Rectal smooth muscle tissue (tissue), 1 donor: ENCODE measurements around the gene SUSD4.

Source experiments
- H3K27ac ChIP-seq: one replicate; pipeline ENCODE4 v1.7.0; 2013; ENCODE audit warnings: low read depth, low read length, inconsistent platforms
- H3K27me3 ChIP-seq: one replicate; pipeline ENCODE4 v1.7.0; 2013; ENCODE audit warnings: low read length; ENCODE audit not compliant: control insufficient read depth, insufficient read depth
- H3K36me3 ChIP-seq: one replicate; pipeline ENCODE4 v1.7.0; 2013; ENCODE audit warnings: low read length; ENCODE audit not compliant: control insufficient read depth, insufficient read depth
- H3K4me1 ChIP-seq: one replicate; pipeline ENCODE4 v1.7.0; 2013; ENCODE audit warnings: low read length; ENCODE audit not compliant: control insufficient read depth, insufficient read depth
- H3K4me3 ChIP-seq: one replicate; pipeline ENCODE4 v1.7.0; 2013; ENCODE audit warnings: low read length
- H3K9ac ChIP-seq: one replicate; pipeline ENCODE4 v1.7.0; 2013; ENCODE audit warnings: low read length

SUSD4 gene

DNA sequence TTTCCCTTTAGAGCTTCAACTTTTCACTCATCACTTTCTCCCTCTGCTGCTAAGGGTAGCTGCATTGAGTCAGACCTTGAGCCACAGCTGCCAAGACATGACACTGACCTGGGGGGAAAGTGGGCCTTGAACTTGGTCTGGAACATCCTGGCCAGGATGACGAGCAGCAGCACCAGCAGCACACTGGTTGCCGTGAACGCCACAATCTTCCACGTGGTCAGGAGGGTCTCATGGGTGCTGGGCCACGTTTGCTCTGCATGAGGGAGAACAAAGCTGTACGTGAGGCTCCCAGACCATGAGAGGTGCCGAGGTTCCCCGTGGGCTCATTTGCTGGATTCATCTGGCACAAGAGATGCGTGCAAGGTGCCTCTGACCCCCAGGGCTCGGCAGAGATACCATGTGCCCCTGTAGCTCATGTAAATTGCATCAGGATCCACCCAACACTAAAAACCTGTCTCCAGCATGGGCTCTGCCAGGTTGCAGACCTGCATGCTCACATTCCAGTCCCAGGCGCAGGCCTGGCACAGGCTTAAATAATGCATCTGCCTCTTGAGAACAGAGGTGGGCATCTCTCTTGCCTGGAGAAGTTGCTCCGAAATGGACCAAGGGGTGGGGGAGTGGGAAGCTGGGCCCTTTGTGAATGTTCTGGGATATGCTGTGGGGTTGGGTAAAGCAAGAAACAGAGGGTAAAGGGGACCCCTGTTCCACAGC, 136.3 kb downstream of the SUSD4 start:
- Histone ChIP-seq H3K27ac (no peak overlapping the region), H3K9ac (no peak overlapping the region), H3K4me3 (no peak overlapping the region), H3K36me3 (no peaks in the 10 kb centered on the region), H3K27me3 (no peaks in the 10 kb centered on the region), H3K4me1 (no peaks in the 10 kb centered on the region)

DNA sequence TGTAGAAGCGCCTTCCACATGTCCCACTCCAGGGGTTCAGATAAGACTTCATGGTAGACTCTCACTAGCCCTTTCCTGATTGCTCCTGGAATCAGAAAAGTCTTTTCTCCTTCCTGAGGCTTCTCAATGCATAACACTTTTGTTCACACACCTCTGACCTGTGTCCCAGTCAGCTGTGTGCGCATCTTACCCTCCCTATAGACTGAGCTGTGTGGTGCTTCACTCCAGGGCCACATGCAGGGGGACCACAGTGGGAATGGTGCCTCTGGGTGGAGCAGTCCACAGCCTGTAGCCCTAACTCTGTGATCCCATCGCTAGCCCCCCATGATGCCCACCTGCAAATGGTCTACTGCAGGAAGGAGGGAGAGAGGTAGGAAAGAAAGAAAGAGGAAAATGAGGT, 136.9 kb downstream of the SUSD4 start:
- Histone ChIP-seq H3K36me3 (no peaks in the 10 kb centered on the region), H3K27me3 (no peaks in the 10 kb centered on the region), H3K4me1 (no peaks in the 10 kb centered on the region), H3K9ac (no peak overlapping the region), H3K4me3 (no peak overlapping the region), H3K27ac (no peak overlapping the region)

DNA sequence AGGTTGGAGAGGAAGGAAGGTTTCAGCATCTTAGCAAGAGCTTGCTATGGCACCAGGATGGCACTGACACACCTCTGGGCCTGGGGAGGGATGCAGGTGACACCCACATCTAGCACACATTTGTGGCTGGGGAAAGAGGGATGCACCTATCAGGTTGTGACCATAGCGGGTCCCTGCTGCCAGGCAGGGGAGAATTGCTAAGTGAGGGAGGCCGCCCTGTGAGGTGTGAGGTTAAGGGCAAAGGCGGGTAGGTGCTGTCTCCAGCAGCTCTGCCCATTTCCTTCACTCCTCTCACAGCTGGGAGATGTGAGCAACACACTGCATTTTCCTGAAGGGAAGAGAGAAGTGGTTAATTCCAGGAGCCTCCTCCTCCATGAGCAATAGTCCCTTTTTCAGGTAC, 137.7 kb downstream of the SUSD4 start:
- Histone ChIP-seq H3K4me1 (no peaks in the 10 kb centered on the region), H3K27me3 (no peaks in the 10 kb centered on the region), H3K4me3 (no peak overlapping the region), H3K36me3 (no peaks in the 10 kb centered on the region), H3K27ac (no peak overlapping the region), H3K9ac (no peak overlapping the region)

DNA sequence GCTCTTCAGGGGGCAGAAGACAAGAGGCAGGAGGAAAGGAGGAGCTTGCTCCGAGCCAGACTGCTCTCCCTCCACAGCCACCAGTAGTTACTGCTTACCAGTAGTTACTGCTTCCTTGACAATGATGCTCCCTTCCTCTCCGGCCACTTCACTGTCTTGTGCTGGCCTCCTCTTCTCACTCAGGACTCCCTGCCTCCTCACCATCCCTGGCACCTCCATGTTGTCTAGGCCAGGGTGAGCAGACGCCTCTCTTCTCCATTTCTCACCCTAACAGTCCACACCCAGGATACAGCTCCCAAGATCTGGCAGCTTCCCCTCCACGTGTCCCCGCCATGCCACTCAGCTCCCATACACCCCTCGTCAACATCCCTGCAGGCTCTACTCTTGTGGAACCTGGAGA, 138.5 kb downstream of the SUSD4 start:
- no peak overlapping the region for H3K4me3 ChIP-seq

DNA sequence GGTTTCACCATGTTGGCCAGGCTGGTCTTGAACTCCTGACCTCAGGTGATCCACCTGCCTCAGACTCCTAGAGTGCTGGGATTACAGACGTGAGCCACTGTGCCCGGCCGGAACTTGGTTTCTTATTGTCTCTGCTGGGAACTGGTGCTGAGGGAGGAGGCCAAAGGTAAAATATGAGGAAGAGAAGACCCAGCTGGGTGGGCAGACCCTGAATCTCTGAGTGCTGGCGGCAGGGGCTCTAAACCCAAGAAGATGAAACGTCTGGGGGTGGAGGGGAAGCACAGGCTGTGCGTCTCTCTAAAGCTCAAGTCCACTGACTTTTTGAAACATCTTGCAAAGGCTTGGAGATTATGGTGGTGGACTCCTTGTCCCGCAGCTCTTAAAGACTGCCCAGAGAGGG, 138.9 kb downstream of the SUSD4 start:
- Histone ChIP-seq H3K27me3 (no peaks in the 10 kb centered on the region), H3K4me1 (no peaks in the 10 kb centered on the region), H3K27ac (no peak overlapping the region), H3K36me3 (no peaks in the 10 kb centered on the region), H3K4me3 (no peak overlapping the region), H3K9ac (no peak overlapping the region)

More for the DNA sequence above, 138.5 kb downstream of the SUSD4 start:
- Histone ChIP-seq H3K4me1 (no peaks in the 10 kb centered on the region), H3K36me3 (no peaks in the 10 kb centered on the region), H3K27me3 (no peaks in the 10 kb centered on the region), H3K9ac (no peak overlapping the region), H3K27ac (no peak overlapping the region)

DNA sequence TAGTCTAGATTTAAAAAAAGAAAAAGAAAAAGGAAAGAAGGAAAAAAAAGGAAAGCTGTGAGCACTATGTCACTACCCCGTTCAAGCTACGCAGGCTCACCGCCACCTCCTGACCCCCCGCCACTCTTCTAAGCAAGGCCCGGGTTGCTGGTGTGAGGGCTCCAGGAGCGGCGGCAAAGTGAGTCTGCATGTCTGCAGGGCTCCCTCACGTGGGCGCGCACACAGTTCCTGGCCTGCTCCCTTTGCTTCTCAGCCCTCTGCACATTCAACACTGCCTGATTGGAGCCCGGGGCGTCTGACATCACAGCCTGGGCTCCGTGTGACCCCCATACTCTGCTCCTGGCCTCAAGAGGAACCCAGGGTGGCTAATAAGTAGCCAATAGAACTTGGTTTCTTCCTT, 139.5 kb downstream of the SUSD4 start:
- H3K9ac ChIP-seq: no peak overlapping the region
- H3K27ac ChIP-seq: no peak overlapping the region
- no peaks in the 10 kb centered on the region for H3K36me3 ChIP-seq
- no peaks in the 10 kb centered on the region for H3K4me1 ChIP-seq
- H3K4me3 ChIP-seq: no peak overlapping the region
- no peaks in the 10 kb centered on the region for H3K27me3 ChIP-seq

DNA sequence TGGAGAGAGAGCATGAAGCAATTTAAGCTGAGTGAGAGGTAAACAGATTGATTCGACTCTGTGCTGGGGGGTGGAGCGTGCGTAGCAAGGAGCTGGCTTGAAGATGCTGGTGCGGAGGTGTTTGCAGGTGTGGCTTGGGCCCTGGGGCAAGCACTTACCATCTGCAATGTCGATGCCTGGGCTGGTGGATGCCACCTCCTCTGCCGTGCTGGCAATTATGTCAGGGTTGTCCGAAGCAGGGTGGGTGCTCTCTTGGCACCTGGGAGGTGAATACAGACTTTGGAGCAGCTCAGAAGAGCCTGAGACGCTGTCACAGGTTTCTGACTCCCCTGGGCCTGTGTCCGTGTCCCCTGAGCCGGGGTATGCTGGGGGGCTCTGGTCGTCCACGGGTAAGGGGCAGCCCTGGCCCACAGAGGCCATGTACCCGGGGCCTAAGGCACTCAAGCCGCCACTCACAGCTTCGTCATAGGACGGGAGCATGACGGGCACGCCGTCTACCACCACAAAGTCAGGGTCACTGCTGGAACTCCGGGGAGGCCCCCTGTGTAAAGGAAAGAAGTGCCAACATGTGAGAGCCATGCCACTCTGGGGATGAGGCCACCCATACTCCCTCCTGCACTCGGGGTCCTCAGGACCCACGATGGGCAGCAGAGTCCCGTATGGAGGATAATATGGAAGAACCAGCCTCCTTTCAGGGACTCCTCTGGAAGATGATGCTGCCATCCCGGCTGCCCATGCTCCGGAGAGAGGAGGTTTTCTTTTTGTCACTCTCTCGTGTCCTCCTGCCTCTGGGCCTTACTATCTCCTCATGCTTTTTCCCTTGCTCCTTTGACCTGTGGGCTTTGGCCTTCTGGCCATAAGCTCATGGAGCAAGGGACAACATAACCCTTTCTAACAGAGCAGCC, 140.6 kb downstream of the SUSD4 start:
- Histone ChIP-seq H3K36me3 (no peaks in the 10 kb centered on the region), H3K27ac (no peak overlapping the region), H3K4me3 (no peak overlapping the region), H3K27me3 (no peaks in the 10 kb centered on the region), H3K9ac (no peak overlapping the region), H3K4me1 (no peaks in the 10 kb centered on the region)

DNA sequence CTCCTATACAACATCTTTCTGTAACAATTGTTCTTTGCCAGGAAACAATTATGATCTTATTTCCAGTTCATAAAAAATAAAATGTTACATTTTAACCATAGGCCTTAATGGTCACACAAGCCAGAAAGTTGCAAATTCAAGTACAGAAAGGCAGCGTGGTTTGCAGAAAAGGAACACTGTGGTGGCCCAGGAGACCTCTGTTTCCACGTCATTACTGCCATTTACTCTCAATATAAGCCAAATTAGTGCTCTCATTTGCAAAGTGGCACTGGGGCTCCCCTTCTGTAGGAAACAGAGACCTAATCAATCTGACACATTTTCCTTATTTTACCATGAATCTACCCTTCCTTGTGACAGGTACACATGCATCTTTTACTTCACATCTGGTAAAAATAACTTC, 141.6 kb downstream of the SUSD4 start:
- Histone ChIP-seq H3K4me3 (no peak overlapping the region), H3K4me1 (no peaks in the 10 kb centered on the region), H3K27me3 (no peaks in the 10 kb centered on the region), H3K27ac (no peak overlapping the region), H3K36me3 (no peaks in the 10 kb centered on the region), H3K9ac (no peak overlapping the region)

DNA sequence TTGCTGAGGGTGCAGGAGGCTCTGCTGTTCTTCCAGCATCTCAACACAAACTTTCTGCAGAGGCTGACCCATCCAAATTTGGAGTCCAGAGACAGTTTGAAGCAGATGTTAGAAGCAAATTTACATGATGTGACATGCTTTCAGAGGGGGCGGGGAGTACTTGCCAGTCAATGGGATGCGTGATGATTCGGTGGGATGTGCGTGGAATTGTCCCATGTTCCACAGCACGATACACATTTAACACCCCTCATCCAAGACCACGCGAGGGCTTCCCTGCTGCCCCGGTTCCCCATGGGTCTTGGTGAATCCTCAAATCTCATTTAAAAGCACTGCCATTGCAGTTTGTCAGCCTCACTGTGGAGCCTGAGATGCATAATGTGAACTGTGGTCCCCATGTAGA, 142.3 kb downstream of the SUSD4 start:
- no peaks in the 10 kb centered on the region for H3K36me3 ChIP-seq
- no peak overlapping the region for H3K9ac ChIP-seq
- no peak overlapping the region for H3K4me3 ChIP-seq
- H3K27ac ChIP-seq: no peak overlapping the region
- no peaks in the 10 kb centered on the region for H3K27me3 ChIP-seq
- H3K4me1 ChIP-seq: no peaks in the 10 kb centered on the region

DNA sequence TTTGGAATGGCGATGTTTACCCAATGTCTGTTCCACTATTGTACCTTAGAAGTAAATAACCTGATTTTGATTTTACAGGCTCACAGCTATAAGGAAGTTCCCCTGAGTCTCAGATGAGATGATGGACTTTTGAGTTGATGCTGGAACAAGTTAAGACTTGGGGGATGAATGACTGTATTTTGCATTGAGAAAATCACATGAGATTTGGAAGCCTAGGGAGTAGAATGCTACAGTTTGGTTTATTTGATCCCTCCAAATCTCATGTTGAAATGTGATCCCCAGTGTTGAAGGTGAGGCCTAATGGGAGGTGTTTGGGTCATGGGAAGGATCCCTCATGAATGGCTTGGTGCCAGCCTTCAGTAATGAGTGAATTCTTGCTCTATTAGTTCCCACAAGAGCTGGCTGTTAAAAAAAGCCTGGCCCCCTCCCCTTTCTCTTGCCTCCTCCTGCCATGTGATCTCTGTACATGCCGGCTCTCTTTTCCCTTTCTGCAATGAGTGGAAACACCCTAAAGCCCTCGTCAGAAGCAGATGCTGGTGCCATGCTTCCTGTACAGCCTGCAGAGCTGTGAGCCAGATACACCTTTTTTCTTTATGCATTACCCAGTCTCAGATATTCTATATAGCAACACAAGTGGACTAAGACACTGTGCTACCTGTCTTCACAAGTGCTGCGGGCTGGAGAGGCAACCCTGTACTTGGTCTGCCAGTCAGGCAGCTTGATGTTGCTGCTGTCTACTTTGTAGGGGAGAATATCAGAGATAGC, 143.9 kb downstream of the SUSD4 start:
- no peaks in the 10 kb centered on the region for H3K27me3 ChIP-seq
- H3K9ac ChIP-seq: no peak overlapping the region
- no peak overlapping the region for H3K4me3 ChIP-seq
- H3K4me1 ChIP-seq: no peaks in the 10 kb centered on the region
- no peaks in the 10 kb centered on the region for H3K36me3 ChIP-seq
- no peak overlapping the region for H3K27ac ChIP-seq

DNA sequence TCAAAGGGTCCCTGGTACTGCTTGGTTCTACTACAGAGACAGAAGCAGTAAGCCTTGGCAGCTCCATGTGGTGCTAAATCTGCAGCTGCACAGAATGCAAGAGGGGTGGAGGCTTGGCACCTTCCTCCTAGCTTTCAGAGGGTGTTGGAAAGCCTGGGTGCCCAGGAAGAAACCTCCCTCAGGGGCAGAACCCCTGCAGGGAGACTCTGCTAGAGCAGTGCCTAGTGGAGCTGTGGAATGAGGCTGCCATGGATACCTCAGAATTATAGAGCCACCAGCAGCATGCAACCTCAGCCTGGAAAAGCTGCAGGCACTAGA, 144.7 kb downstream of the SUSD4 start:
- H3K27ac ChIP-seq: no peak overlapping the region
- H3K36me3 ChIP-seq: no peaks in the 10 kb centered on the region
- no peak overlapping the region for H3K4me3 ChIP-seq
- no peaks in the 10 kb centered on the region for H3K27me3 ChIP-seq
- no peak overlapping the region for H3K9ac ChIP-seq
- no peaks in the 10 kb centered on the region for H3K4me1 ChIP-seq

DNA sequence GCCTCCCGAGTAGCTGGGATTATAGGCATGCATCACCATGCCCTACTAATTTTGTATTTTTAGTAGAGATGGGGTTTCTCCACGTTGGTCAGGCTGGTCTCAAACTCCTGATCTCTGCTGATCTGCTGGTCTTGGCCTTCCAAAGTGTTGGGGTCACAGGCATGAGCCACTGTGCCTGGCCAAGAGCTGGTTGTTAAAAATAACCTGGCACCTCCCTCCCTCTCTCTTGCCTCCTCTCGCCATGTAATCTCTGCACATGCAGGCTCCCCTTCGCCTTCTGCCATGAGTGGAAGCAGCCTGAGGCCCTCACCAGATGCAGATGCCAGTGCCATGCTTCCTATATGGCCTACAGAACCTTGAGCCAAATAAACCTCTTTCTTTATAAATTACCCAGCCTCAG, 146.2 kb downstream of the SUSD4 start:
- H3K9ac ChIP-seq: no peak overlapping the region
- H3K4me3 ChIP-seq: no peak overlapping the region
- H3K4me1 ChIP-seq: no peaks in the 10 kb centered on the region
- H3K27ac ChIP-seq: no peak overlapping the region
- H3K36me3 ChIP-seq: no peaks in the 10 kb centered on the region
- no peaks in the 10 kb centered on the region for H3K27me3 ChIP-seq
